SW480 (cell line): ENCODE data around the gene CCDC24.

Experiments used
- DNase-seq: peaks from one replicate; pipeline ENCODE4 v3.0.0-alpha.2; 2016; ENCODE audit warnings: low spot score

The CCDC24 gene

GRCh38 chr1:43991476-43992231 is at the start of gene CCDC24:
TSS of gene CCDC24 (plus strand) at chr1:43991599. CDS start at chr1:43991879, 280 bp downstream.
- DNase-seq, result peak; percentile 87

- no peak for DNase-seq
These were observed 49.0 kb upstream of the CCDC24 start for GRCh38 chr1:43942411-43942810.

GRCh38 chr1:43944860-43945259 is 46.5 kb upstream of the CCDC24 start:
- DNase-seq, result no peak

- DNase-seq, result no peak
These were observed 45.6 kb upstream of the CCDC24 start for GRCh38 chr1:43945674-43946235.

GRCh38 chr1:43946236-43947060 is 45.0 kb upstream of the CCDC24 start, which contains the start of gene IPO13:
TSS of gene IPO13 (plus strand) at chr1:43946950. CDS start at chr1:43947601, 651 bp downstream.
- DNase-seq, result peak; percentile 92

GRCh38 chr1:43947061-43947873 is 44.1 kb upstream of the CCDC24 start:
- DNase-seq, result no peak

GRCh38 chr1:43947874-43948437 is 43.4 kb upstream of the CCDC24 start:
- no peak for DNase-seq

GRCh38 chr1:43949678-43950077 is 41.7 kb upstream of the CCDC24 start:
- DNase-seq, result no peak

- no peak for DNase-seq
These were observed 40.1 kb upstream of the CCDC24 start for GRCh38 chr1:43951021-43951985.

- DNase-seq, result no peak
These were observed 38.6 kb upstream of the CCDC24 start for GRCh38 chr1:43952731-43953346.

- DNase-seq, result no peak
These were observed 38.0 kb upstream of the CCDC24 start for GRCh38 chr1:43953361-43953760.

GRCh38 chr1:43954036-43954435 is 37.4 kb upstream of the CCDC24 start:
- DNase-seq, result no peak

GRCh38 chr1:43956234-43956633 is 35.2 kb upstream of the CCDC24 start:
- no peak for DNase-seq

GRCh38 chr1:43957407-43958040 is 33.9 kb upstream of the CCDC24 start:
- no peak for DNase-seq

GRCh38 chr1:43958351-43959255 is 32.8 kb upstream of the CCDC24 start:
- DNase-seq, result no peak

GRCh38 chr1:43960798-43961197 is 30.6 kb upstream of the CCDC24 start:
- no peak for DNase-seq

- no peak for DNase-seq
These were observed 29.7 kb upstream of the CCDC24 start for GRCh38 chr1:43961692-43962091.

- no peak for DNase-seq
These were observed 29.1 kb upstream of the CCDC24 start for GRCh38 chr1:43962324-43962723.
